GM13977 (cell line): ENCODE data around the gene ATG5.

Experiments
- DNase-seq: peaks from one replicate; pipeline ENCODE4 v3.0.0; 2012; ENCODE audit warnings: low spot score
- CTCF ChIP-seq: IDR thresholded peaks from 2 replicates; pipeline ENCODE4 v1.5.1; 2012; ENCODE audit warnings: mild to moderate bottlenecking, control low read depth; ENCODE audit not compliant: insufficient read depth; ENCODE audit errors: extremely low read depth, missing control alignments
- in situ Hi-C: fragments of 300-500 bp; cut with MboI; formaldehyde crosslinking; loops from one replicate; pipeline ENCODE4 v1.12.0; 2022; ENCODE audit warnings: low sequenced_read_pairs, low pct_unique_long_range_greater_than_20kb, mixed read lengths, inconsistent platforms; ENCODE audit not compliant: unreplicated experiment

The ATG5 gene

GRCh38 chr6:106334646-106335448 lies 9.3 kb upstream of the ATG5 start:
- in situ Hi-C loops, result loop anchor here (25.0 kb wide), 1 partner anchor 652 kb away; no protein-coding TSS in a partner anchor
- peak; percentile 65 for TF ChIP-seq CTCF
- DNase-seq, result peak; percentile 61

GRCh38 chr6:106324726-106325335 lies 729 bp downstream of the ATG5 start:
- TF ChIP-seq CTCF, result no peak
- in situ Hi-C loops, result loop anchor here (25.0 kb wide), 1 partner anchor 662 kb away; no protein-coding TSS in a partner anchor
- no peak for DNase-seq

GRCh38 chr6:106321940-106322339 lies 3.6 kb downstream of the ATG5 start:
- no peak for DNase-seq
- in situ Hi-C loops, result no loop called here
- no peak for TF ChIP-seq CTCF

DNA sequence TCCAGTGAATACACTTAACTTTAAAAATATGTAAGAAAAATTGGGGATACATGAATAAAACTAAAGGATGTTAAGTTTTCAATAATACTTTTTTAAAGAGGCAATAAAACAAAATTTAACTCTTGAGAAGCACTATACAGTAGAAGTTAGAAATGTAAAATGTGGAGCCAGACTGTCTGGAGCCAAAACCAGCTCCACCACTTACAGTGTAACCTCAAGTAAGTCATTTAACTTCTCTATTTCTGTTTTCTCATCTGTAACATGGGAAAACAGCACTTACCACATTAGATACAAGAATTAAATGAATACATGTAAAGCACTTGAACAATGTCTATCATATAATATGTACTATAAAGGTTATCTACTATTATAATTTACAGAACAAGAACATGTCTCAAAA lies 6.7 kb downstream of the ATG5 start:
- in situ Hi-C loops, result no loop called here
- DNase-seq, result no peak
- TF ChIP-seq CTCF, result no peak

GRCh38 chr6:106318061-106318460 lies 7.5 kb downstream of the ATG5 start:
- TF ChIP-seq CTCF, result no peak
- in situ Hi-C loops, result no loop called here
- DNase-seq, result no peak

DNA sequence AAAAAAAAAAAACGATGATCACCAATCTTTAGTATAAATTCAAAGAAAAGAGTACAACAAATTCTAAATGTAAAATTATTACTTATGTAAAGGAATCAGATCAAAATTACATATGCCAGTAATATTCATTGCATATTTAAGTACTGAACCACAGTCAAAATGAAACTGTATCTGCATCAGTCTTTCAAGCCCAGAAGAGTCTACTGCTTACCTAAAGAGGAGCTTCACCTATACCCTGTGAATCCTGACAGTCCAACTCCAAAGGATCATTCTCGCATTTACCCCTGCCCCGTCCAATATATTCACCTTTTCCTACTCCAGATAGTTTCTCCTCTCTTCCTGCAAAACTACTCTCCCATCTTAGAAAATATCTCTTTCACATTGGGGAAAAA lies 9.2 kb downstream of the ATG5 start:
- in situ Hi-C loops, result no loop called here
- DNase-seq, result peak; percentile 21
- TF ChIP-seq CTCF, result no peak
